ENCODE data around the gene FIGN. TPM values are rescaled to one million over a fixed set of nuclear protein-coding genes. Genes with fewer than 3 reads are reported as not detected.

Gene FIGN
- total and polyA plus RNA-seq, 12 donors: 1.1 to 10.8 (median 5.2) TPM

DNA sequence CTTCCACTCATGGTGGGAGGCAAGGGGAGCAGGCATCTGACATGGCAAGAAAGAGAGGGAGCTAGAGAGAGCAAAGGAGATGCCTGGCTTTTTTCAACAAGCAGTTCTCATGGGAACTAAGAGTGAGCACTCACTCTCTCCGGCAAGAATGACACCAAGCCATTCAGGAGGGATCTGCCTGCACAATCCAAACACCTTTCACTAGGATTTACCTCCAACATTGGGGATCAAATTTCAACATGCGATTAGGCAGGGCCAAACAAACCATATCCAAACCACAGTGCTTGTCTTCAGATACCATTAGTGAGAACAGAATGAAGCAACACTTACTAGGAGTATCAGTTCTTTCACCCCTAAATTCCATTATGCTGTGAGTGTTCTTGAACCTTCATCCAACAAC, 77.3 kb downstream of the FIGN start:
- TF ChIP-seq, protein P1, sequence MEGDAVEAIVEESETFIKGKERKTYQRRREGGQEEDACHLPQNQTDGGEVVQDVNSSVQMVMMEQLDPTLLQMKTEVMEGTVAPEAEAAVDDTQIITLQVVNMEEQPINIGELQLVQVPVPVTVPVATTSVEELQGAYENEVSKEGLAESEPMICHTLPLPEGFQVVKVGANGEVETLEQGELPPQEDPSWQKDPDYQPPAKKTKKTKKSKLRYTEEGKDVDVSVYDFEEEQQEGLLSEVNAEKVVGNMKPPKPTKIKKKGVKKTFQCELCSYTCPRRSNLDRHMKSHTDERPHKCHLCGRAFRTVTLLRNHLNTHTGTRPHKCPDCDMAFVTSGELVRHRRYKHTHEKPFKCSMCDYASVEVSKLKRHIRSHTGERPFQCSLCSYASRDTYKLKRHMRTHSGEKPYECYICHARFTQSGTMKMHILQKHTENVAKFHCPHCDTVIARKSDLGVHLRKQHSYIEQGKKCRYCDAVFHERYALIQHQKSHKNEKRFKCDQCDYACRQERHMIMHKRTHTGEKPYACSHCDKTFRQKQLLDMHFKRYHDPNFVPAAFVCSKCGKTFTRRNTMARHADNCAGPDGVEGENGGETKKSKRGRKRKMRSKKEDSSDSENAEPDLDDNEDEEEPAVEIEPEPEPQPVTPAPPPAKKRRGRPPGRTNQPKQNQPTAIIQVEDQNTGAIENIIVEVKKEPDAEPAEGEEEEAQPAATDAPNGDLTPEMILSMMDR (IDR thresholded peaks at IDR 0.05): no peak
- no peak for TF ChIP-seq POLR2A (IDR thresholded peaks at IDR 0.05)
- no peaks in the 10 kb centered on the region for H3K27me3 ChIP-seq
- peak overlapping the region in 1 of 5 donors; percentile 13 for H3K27ac ChIP-seq
- peaks cover 3 to 17% of the 10 kb centered on the region in 2 donors for H3K4me1 ChIP-seq (replicated peaks in 1 of 2)
- no peaks in the 10 kb centered on the region for H3K36me3 ChIP-seq (replicated peaks in 1 of 2)
- WGBS, 4 donors: 54 to 86% (median 67%) methylated on average over 2 of the region's 2 CpGs
- H3K4me3 ChIP-seq: no peak overlapping the region
- H3K9me3 ChIP-seq (replicated peaks in 1 of 3): no peaks in the 10 kb centered on the region
- DNase-seq: no peak
- intact Hi-C loops (cut with DNase I): no loop called here

DNA sequence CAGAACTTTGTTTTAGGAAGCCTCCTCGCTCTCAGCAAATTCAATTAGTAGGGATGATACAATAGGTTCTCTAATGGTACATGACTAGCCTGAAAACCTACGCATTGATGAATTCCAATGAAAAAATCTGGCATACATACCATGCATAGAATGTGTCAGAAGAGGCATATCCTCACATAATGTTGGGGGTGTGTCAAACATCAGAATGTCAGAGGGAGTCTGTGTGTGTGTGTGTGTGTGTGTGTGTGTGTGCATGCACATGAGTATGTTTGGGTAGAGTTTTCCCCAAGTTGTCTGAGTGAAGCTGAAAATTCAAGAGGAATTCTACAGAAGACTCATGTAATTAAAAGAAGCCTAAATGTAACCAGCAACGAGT, 78.5 kb downstream of the FIGN start:
- Histone ChIP-seq H3K27me3 (no peaks in the 10 kb centered on the region), H3K9me3 (replicated peaks in 1 of 3) (no peaks in the 10 kb centered on the region), H3K27ac (no peak overlapping the region), H3K36me3 (replicated peaks in 1 of 2) (no peaks in the 10 kb centered on the region), H3K4me1 (replicated peaks in 1 of 2) (peaks cover under 1 to 17% of the 10 kb centered on the region in 2 donors), H3K4me3 (no peak overlapping the region)
- intact Hi-C loops (cut with DNase I): no loop called here
- TF ChIP-seq, protein P1 (IDR thresholded peaks at IDR 0.05): no peak
- TF ChIP-seq POLR2A (IDR thresholded peaks at IDR 0.05): no peak
- WGBS, 4 donors: 83 to 90% (median 86%) methylated on average over 3 of the region's 3 CpGs
- DNase-seq: no peak

DNA sequence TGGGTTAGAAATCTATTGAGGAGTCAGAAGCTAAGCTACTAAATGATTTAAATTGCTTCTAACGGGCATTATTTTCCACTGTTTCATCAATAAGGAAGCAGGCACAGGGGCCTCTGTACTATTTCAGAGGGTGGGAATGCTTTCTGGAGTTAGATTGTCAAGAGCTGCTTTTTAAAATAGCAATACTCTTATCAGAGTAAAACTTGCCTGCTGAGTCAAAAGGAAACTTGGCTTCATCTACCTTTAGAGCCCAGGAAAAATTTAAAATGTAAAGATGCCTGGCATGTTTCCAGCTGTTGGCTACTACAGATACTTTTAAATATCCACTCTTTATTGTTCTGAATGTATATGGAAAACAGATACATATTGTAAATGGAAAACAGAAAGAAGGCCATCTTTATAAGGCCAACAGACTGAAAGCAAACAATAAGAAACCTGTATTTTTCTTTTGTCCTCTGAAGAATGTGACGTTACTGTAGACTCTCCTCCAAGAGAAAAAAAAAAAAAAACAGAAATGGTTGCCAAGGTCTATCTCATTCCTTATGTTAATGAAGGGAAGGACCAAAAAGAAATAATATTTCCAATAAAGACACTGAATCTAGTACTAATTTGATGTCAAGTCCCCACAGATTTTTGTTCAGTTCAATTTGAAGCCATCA, 79.1 kb downstream of the FIGN start:
- H3K4me3 ChIP-seq: no peak overlapping the region
- TF ChIP-seq POLR2A (IDR thresholded peaks at IDR 0.05): no peak
- TF ChIP-seq, protein P1 (IDR thresholded peaks at IDR 0.05): no peak
- no peaks in the 10 kb centered on the region for H3K27me3 ChIP-seq
- WGBS, 4 donors: 53 to 65% (median 58%) methylated on average over 2 of the region's 2 CpGs
- H3K4me1 ChIP-seq (replicated peaks in 1 of 2): peaks cover 0 to 13% of the 10 kb centered on the region in 2 donors
- peak overlapping the region in 1 of 5 donors; percentile 30 for H3K27ac ChIP-seq
- no peaks in the 10 kb centered on the region for H3K36me3 ChIP-seq (replicated peaks in 1 of 2)
- no peaks in the 10 kb centered on the region for H3K9me3 ChIP-seq (replicated peaks in 1 of 3)
- no peak for DNase-seq
- intact Hi-C loops (cut with DNase I): no loop called here

DNA sequence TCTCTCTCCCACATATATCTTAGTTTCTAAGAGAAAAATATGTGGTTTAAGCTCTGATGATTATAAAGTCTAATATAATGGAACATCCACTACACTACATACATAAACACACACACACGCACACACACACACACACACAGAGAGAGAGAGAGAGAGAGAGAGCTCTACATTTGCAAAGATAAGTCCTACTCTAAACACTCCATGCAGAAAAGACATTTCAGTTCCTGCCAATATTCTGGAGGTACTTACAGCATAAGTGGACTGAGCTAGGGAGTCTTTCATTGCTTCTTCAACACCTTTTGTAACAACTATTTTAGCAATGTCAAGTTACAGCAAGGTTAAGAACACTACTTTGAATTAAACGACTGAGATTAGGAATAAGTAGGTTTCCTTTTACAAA, 80.1 kb downstream of the FIGN start:
- no peak for DNase-seq
- TF ChIP-seq POLR2A (IDR thresholded peaks at IDR 0.05): no peak
- TF ChIP-seq, protein P1 (IDR thresholded peaks at IDR 0.05): no peak
- H3K36me3 ChIP-seq (replicated peaks in 1 of 2): no peaks in the 10 kb centered on the region
- H3K27ac ChIP-seq: no peak overlapping the region
- no peaks in the 10 kb centered on the region for H3K27me3 ChIP-seq
- H3K4me3 ChIP-seq: no peak overlapping the region
- 86 to 91% (median 89%) methylated on average over 2 of the region's 2 CpGs for WGBS, 4 donors
- no peaks in the 10 kb centered on the region for H3K9me3 ChIP-seq (replicated peaks in 1 of 3)
- intact Hi-C loops (cut with DNase I): no loop called here
- peaks cover 0 to 11% of the 10 kb centered on the region in 2 donors for H3K4me1 ChIP-seq (replicated peaks in 1 of 2)
